HepG2 (cell line): ENCODE data around the gene RRBP1. TPM values are rescaled to one million over a fixed set of nuclear protein-coding genes. Genes with fewer than 3 reads are reported as not detected.

Source experiments
- ATAC-seq: fragments of 200-7000 bp; cut with Tn5 transposase; 3 replicates; pipeline ENCODE4 v1.9.1; 2020; ENCODE audit warnings: mild to moderate bottlenecking, moderate library complexity
- BruUV-seq: library from RNA; stranded (reverse); fragments of 400-500 nt; replicated peaks from 2 replicates; lab custom pipeline; 2021; lab: Mats Ljungman, UMichigan
- CTCF ChIA-PET: fragments of 300-600 bp; formaldehyde crosslinking; extraction: SDS; loops from one replicate; lab custom pipeline; 2021; ENCODE audit warnings: low total read pairs, inconsistent platforms, low intra/inter-chr PET ratio; lab: Yijun Ruan, JAX
- POLR2A ChIA-PET: fragments of 350-600 bp; sonication (Branson Sonifier 250); formaldehyde crosslinking; loops from one replicate; lab custom pipeline; 2020; ENCODE audit warnings: antibody characterized with exemption, inconsistent platforms; lab: Yijun Ruan, JAX
- DNase-seq: peaks from one replicate; pipeline ENCODE4 v3.0.0-alpha.2; 2015; ENCODE audit warnings: low spot score
- FAIRE-seq: peaks from 3 replicates; lab custom pipeline; 2011; peaks lifted over from hg19 to GRCh38; lab: Jason Lieb, UNC
- H2AFZ ChIP-seq: one replicate; pipeline ENCODE4 v1.6.1; 2011; ENCODE audit warnings: low read length, inconsistent platforms
- H3K27ac ChIP-seq: fragments of 300-600 bp; 3 replicates; pipeline ENCODE4 v1.8.0; 2011; ENCODE audit warnings: mixed run types, mild to moderate bottlenecking, mixed read lengths, low read length, inconsistent platforms; ENCODE audit not compliant: insufficient read depth; ENCODE audit errors: extremely low read length
- H3K27me3 ChIP-seq, 2 experiments: fragments of 200-600 bp in 1 of 2; 2 replicates in 1 of 2; 3 replicates in 1 of 2; pipeline versions ENCODE4 v1.6.0 to v1.8.0; 2011; ENCODE audit warnings: low read length in 2 of 2, mild to moderate bottlenecking in 2 of 2, moderate library complexity in 2 of 2, inconsistent platforms in 1 of 2; ENCODE audit not compliant: insufficient read depth in 2 of 2, control insufficient read depth in 1 of 2
- H3K36me3 ChIP-seq, 2 experiments: fragments of 200-600 bp in 1 of 2; replicated peaks in 1 of 2; 2 replicates in 1 of 2; 3 replicates in 1 of 2; pipeline versions ENCODE4 v1.5.1 to v1.8.0; 2011; ENCODE audit warnings: low read length in 2 of 2, inconsistent platforms in 1 of 2; ENCODE audit not compliant: insufficient read depth in 2 of 2, control insufficient read depth in 1 of 2
- H3K4me1 ChIP-seq: 2 replicates; pipeline ENCODE4 v1.5.1; 2012; ENCODE audit warnings: low read length, inconsistent platforms; ENCODE audit not compliant: insufficient read depth
- H3K4me2 ChIP-seq: 2 replicates; pipeline ENCODE4 v1.6.0; 2011; ENCODE audit warnings: low read depth, low read length, inconsistent platforms
- H3K4me3 ChIP-seq, 3 experiments: fragments of 200-600 bp in 1 of 3; sonication (generic), shearing (Covaris generic) in 1 of 3; replicated peaks in 1 of 3; 2 replicates each; pipeline ENCODE4 v1.5.1; 2011 to 2016; ENCODE audit warnings: low read length in 3 of 3, inconsistent platforms in 2 of 3, low read depth in 2 of 3, mild to moderate bottlenecking in 2 of 3, control low read depth in 1 of 3, mixed read lengths in 1 of 3; ENCODE audit not compliant: insufficient read depth in 1 of 3
- H3K79me2 ChIP-seq: one replicate; pipeline ENCODE4 v1.6.1; 2011; ENCODE audit warnings: low read length, inconsistent platforms; ENCODE audit not compliant: insufficient read depth
- H3K9ac ChIP-seq: 2 replicates; pipeline ENCODE4 v1.6.0; 2011; ENCODE audit warnings: mild to moderate bottlenecking, low read depth, low read length, inconsistent platforms; ENCODE audit not compliant: insufficient read depth
- H3K9me3 ChIP-seq: 2 replicates; pipeline ENCODE4 v1.5.1; 2012; ENCODE audit warnings: mild to moderate bottlenecking, low read length
- H4K20me1 ChIP-seq: 2 replicates; pipeline ENCODE4 v1.6.0; 2011; ENCODE audit warnings: inconsistent platforms, mild to moderate bottlenecking, low read length, moderate library complexity; ENCODE audit not compliant: insufficient read depth
- IRF9 ChIP-seq: sonication (generic); formaldehyde crosslinking; IDR thresholded peaks from 2 replicates; pipeline ENCODE4 v1.8.0; 2022; ENCODE audit warnings: missing genetic modification reagents, mild to moderate bottlenecking, borderline replicate concordance
- TEAD3 ChIP-seq: optimal IDR thresholded peaks from 2 replicates; pipeline ENCODE3; 2016; ENCODE audit warnings: borderline replicate concordance
- U2AF2 ChIP-seq: fragments of 200-400 bp; formaldehyde crosslinking; IDR thresholded peaks from 2 replicates; pipeline ENCODE4 v1.6.1; 2017; ENCODE audit warnings: low read depth, mild to moderate bottlenecking, low read length
- ZBTB3 ChIP-seq: sonication (generic); formaldehyde crosslinking; IDR thresholded peaks from 2 replicates; pipeline ENCODE4 v1.4.0; 2020; ENCODE audit warnings: low read depth, mild to moderate bottlenecking, moderate library complexity, missing genetic modification reagents, borderline replicate concordance
- ZMYM3 ChIP-seq: sonication (generic); formaldehyde crosslinking; IDR thresholded peaks from 2 replicates; pipeline ENCODE4 v1.5.1; 2020; ENCODE audit warnings: mild to moderate bottlenecking, missing genetic modification reagents
- ZNF20 ChIP-seq: sonication (generic); formaldehyde crosslinking; IDR thresholded peaks from 2 replicates; pipeline ENCODE4 v1.4.0; 2020; ENCODE audit warnings: mild to moderate bottlenecking, moderate library complexity, missing genetic modification reagents
- ZNF567 ChIP-seq: sonication (generic); formaldehyde crosslinking; IDR thresholded peaks from 2 replicates; pipeline ENCODE4 v1.8.1; 2023; ENCODE audit warnings: mild to moderate bottlenecking, missing genetic modification reagents, borderline replicate concordance
- ZNF749 ChIP-seq: sonication (generic); formaldehyde crosslinking; IDR thresholded peaks from 2 replicates; pipeline ENCODE4 v1.8.0; 2022; ENCODE audit warnings: mild to moderate bottlenecking, missing genetic modification reagents, moderate library complexity, borderline replicate concordance
- ZNF768 ChIP-seq: sonication (generic); formaldehyde crosslinking; IDR thresholded peaks from 2 replicates; pipeline ENCODE4 v1.4.0; 2020; ENCODE audit warnings: missing genetic modification reagents
- WGBS: methylation state at CpG from one replicate; pipeline ENCODE4 v1.1.6; 2017; ENCODE audit warnings: low lambda C conversion rate; 5-methylcytosine and 5-hydroxymethylcytosine counted together
- in situ Hi-C: cut with HindIII; loops from 2 replicates; pipeline ENCODE4 v1.10.0; 2017; ENCODE audit warnings: low pct_unique_long_range_greater_than_20kb; ENCODE audit not compliant: extremely low pct_ligation_motif_present
- intact Hi-C: fragments of 100-400 bp; cut with micrococcal nuclease; formaldehyde crosslinking; loops from one replicate; pipeline ENCODE4 v1.10.0; 2022; ENCODE audit not compliant: unreplicated experiment
- polyA plus RNA-seq, 8 experiments: library from polyadenylated mRNA; depleted of rRNA in 3 of 8; stranded (reverse) in 7 of 8; unstranded in 1 of 8; fragments of >200 nt; fragmentation: Illumina TruSeq in 4 of 8; extraction: Trizol in 4 of 8; gene quantifications; 2 replicates each; pipeline versions ENCODE4 v1.2.1 to v1.2.3, GENCODE V29; 2011 to 2016; ENCODE audit warnings: low read depth in 4 of 8, missing spikeins in 1 of 8, mixed read lengths in 1 of 8; ENCODE audit not compliant: insufficient read depth in 1 of 8
- total RNA-seq, 5 experiments: library from RNA; depleted of rRNA; stranded (reverse); fragments of >200 nt; fragmentation: Illumina TruSeq; extraction: Trizol; gene quantifications; 2 replicates each; pipeline ENCODE4 v1.2.3, GENCODE V29; 2016; ENCODE audit warnings: low read depth in 1 of 5

Gene RRBP1
- total and polyA plus RNA-seq, 2 of the 13 experiments (the other 11 are each of a cell fraction or from before 2014, with no cell fraction given) = 150 to 222 TPM

GRCh38 chr20:17589161-17589834, 92.7 kb downstream of the RRBP1 start:
- POLR2A ChIA-PET = no interaction called here
- Histone ChIP-seq H2AFZ (no peak overlapping the region), H3K79me2 (peaks cover 36% of the 10 kb centered on the region), H3K4me3 (no peak overlapping the region), H3K9me3 (no peaks in the 10 kb centered on the region), H3K27me3 (no peaks in the 10 kb centered on the region), H3K4me2 (no peak overlapping the region), H3K27ac (no peak overlapping the region), H4K20me1 (no peaks in the 10 kb centered on the region), H3K4me1 (no peaks in the 10 kb centered on the region), H3K9ac (no peak overlapping the region)
- no peak for ATAC-seq
- BruUV-seq = no TSS peak
- 95% methylated on average over 8 of the region's 8 CpGs for WGBS
- in situ Hi-C loops (no loop called here), intact Hi-C loops (no loop called here)
- DNase-seq = no peak
- FAIRE-seq = no peak
- TF ChIP-seq IRF9 (CRISPR knock-in tag) (no peak), ZNF768 (CRISPR knock-in tag) (no peak), ZNF567 (CRISPR knock-in tag) (no peak), ZNF749 (CRISPR knock-in tag) (no peak), ZMYM3 (CRISPR knock-in tag) (no peak), U2AF2 (no peak), ZNF20 (CRISPR knock-in tag) (no peak), ZBTB3 (CRISPR knock-in tag) (no peak), TEAD3 (CRISPR knock-in tag) (no peak)
- TF ChIP-seq, all 625 proteins: peak for 0
- H3K36me3 ChIP-seq = peaks cover 0 to 1% of the 10 kb centered on the region in 2 experiments; a peak in 1 of 5 replicates
- CTCF ChIA-PET = no interaction called here
